K562 (cell line): ENCODE measurements around the gene RHOA. TPM values are rescaled to one million over a fixed set of nuclear protein-coding genes. Genes with fewer than 3 reads are reported as not detected.

Experiments used
- BRF1 ChIP-seq: IDR thresholded peaks from 3 replicates; pipeline ENCODE4 v1.6.1; 2011; ENCODE audit warnings: borderline replicate concordance, mild to moderate bottlenecking; ENCODE audit not compliant: insufficient read length; ENCODE audit errors: extremely low read depth
- CTBP1 ChIP-seq: fragments of 450-650 bp; IDR thresholded peaks from 2 replicates; pipeline ENCODE4 v1.6.1; 2016; ENCODE audit warnings: borderline replicate concordance
- FOXJ2 ChIP-seq: fragments of 200-800 bp; sonication (Bioruptor generic); IDR thresholded peaks from 2 replicates; pipeline ENCODE4 v1.6.1; 2016; ENCODE audit warnings: missing genetic modification characterization, missing compliant biosample characterization
- FOXJ3 ChIP-seq: sonication (generic); formaldehyde crosslinking; IDR thresholded peaks from 2 replicates; pipeline ENCODE4 v1.4.0; 2020; ENCODE audit warnings: mild to moderate bottlenecking, missing genetic modification reagents
- HNRNPH1 ChIP-seq: fragments of 200-400 bp; formaldehyde crosslinking; optimal IDR thresholded peaks from 2 replicates; pipeline ENCODE3; 2017; ENCODE audit warnings: low read depth, mild to moderate bottlenecking, low read length, moderate library complexity
- NCOA4 ChIP-seq: fragments of 450-650 bp; IDR thresholded peaks from 2 replicates; pipeline ENCODE4 v1.6.1; 2018; ENCODE audit warnings: mild to moderate bottlenecking; ENCODE audit not compliant: partially characterized antibody
- U2AF1 ChIP-seq: fragments of 200-400 bp; formaldehyde crosslinking; optimal IDR thresholded peaks from 2 replicates; pipeline ENCODE3; 2017; ENCODE audit warnings: mild to moderate bottlenecking, low read depth, low read length, moderate library complexity
- ZNF584 ChIP-seq: fragments of 200-800 bp; sonication (Bioruptor generic); IDR thresholded peaks from 2 replicates; pipeline ENCODE4 v1.6.1; 2016; ENCODE audit warnings: low read depth, mild to moderate bottlenecking, missing genetic modification characterization, missing compliant biosample characterization
- polyA plus RNA-seq, 8 experiments: library from polyadenylated mRNA; depleted of rRNA in 4 of 8; stranded (reverse) in 5 of 8; unstranded in 3 of 8; fragments of >200 nt; fragmentation: Nextera tagmentation in 2 of 8; fragmentation: Illumina TruSeq in 1 of 8; extraction: Ambion mirVana in 2 of 8; extraction: Trizol in 1 of 8; gene quantifications; 2 replicates each; pipeline versions ENCODE4 v1.2.1 to v1.2.3, GENCODE V29; 2011 to 2014; ENCODE audit warnings: inconsistent platforms in 1 of 8, missing spikeins in 1 of 8
- total RNA-seq, 7 experiments: library from RNA; depleted of rRNA in 6 of 7; stranded (reverse); fragments of >200 nt in 6 of 7; fragmentation: Illumina TruSeq in 2 of 7; extraction: Trizol in 2 of 7; gene quantifications; 2 replicates each; pipeline versions ENCODE4 v1.2.1 to v1.2.3, GENCODE V29; 2011 to 2021; ENCODE audit warnings: low replicate concordance in 1 of 7
- TF ChIP-seq, protein P1 (sequence below): fragments of 450-650 bp; IDR thresholded peaks from 2 replicates; pipeline ENCODE4 v1.6.1; 2016; ENCODE audit warnings: low read depth
- TF ChIP-seq, protein P2 (sequence below): sonication (generic); formaldehyde crosslinking; IDR thresholded peaks from 2 replicates; pipeline ENCODE4 v1.8.1; 2023; ENCODE audit warnings: missing genetic modification reagents, mild to moderate bottlenecking, borderline replicate concordance
- TF ChIP-seq, protein P3 (sequence below): fragments of 450-650 bp; IDR thresholded peaks from 2 replicates; pipeline ENCODE4 v1.6.1; 2016; ENCODE audit warnings: missing biosample characterization, missing genetic modification characterization

Gene RHOA
- total and polyA plus RNA-seq, 9 of the 15 experiments (the other 6 are each of a cell fraction or from before 2014, with no cell fraction given), result 136 to 540 (median 236) TPM

DNA sequence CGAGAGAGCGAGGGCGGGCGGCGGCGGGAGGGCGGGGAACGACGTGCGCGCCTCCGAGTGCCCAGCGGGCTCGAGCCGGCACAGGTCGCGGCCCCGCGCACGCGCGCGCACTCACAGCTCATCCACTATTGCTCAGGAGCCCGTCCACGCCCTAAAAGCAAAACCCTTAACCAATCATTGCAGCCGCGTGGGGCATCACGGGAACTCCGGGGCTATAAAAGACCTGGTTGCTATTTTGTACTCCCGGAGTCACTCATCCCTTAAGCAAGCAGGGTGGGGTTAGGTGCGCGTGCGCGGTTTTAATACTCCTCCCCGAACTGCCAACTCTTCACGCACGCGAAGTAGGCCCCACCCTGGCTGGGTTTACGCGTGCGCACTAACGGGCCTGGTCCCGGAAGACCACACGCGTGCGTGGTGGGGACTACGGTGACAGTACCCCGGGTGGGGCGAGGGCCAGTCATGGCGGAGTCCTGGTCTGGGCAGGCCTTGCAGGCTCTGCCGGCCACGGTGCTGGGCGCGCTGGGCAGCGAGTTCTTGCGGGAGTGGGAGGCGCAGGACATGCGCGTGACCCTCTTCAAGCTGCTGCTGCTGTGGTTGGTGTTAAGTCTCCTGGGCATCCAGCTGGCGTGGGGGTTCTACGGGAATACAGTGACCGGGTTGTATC, at the start of gene RHOA, which contains the start of gene TCTA (continued):
- TF ChIP-seq, protein P1, sequence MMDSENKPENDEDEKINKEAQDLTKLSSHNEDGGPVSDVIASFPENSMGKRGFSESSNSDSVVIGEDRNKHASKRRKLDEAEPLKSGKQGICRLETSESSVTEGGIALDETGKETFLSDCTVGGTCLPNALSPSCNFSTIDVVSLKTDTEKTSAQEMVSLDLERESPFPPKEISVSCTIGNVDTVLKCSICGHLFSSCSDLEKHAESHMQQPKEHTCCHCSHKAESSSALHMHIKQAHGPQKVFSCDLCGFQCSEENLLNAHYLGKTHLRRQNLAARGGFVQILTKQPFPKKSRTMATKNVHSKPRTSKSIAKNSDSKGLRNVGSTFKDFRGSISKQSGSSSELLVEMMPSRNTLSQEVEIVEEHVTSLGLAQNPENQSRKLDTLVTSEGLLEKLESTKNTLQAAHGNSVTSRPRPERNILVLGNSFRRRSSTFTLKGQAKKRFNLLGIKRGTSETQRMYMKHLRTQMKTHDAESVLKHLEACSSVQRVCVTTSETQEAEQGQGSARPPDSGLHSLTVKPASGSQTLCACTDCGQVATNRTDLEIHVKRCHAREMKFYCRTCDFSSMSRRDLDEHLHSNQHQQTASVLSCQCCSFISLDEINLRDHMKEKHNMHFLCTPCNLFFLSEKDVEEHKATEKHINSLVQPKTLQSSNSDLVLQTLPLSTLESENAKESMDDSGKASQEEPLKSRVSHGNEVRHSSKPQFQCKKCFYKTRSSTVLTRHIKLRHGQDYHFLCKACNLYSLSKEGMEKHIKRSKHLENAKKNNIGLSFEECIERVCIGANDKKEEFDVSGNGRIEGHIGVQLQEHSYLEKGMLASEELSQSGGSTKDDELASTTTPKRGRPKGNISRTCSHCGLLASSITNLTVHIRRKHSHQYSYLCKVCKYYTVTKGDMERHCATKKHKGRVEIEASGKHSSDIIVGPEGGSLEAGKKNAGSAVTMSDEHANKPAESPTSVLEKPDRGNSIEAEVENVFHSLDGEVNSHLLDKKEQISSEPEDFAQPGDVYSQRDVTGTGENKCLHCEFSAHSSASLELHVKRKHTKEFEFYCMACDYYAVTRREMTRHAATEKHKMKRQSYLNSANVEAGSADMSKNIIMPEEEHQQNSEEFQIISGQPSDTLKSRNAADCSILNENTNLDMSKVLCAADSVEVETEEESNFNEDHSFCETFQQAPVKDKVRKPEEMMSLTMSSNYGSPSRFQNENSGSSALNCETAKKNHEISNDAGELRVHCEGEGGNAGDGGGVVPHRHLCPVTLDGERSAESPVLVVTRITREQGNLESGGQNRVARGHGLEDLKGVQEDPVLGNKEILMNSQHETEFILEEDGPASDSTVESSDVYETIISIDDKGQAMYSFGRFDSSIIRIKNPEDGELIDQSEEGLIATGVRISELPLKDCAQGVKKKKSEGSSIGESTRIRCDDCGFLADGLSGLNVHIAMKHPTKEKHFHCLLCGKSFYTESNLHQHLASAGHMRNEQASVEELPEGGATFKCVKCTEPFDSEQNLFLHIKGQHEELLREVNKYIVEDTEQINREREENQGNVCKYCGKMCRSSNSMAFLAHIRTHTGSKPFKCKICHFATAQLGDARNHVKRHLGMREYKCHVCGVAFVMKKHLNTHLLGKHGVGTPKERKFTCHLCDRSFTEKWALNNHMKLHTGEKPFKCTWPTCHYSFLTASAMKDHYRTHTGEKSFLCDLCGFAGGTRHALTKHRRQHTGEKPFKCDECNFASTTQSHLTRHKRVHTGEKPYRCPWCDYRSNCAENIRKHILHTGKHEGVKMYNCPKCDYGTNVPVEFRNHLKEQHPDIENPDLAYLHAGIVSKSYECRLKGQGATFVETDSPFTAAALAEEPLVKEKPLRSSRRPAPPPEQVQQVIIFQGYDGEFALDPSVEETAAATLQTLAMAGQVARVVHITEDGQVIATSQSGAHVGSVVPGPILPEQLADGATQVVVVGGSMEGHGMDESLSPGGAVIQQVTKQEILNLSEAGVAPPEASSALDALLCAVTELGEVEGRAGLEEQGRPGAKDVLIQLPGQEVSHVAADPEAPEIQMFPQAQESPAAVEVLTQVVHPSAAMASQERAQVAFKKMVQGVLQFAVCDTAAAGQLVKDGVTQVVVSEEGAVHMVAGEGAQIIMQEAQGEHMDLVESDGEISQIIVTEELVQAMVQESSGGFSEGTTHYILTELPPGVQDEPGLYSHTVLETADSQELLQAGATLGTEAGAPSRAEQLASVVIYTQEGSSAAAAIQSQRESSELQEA, result no peak
- TF ChIP-seq CTBP1 (no peak; the same call in none of the 2 replicates), U2AF1 (no peak), NCOA4 (no peak), FOXJ2 (peak; percentile 78; the same call in 1 of the 2 replicates), BRF1 (no peak), HNRNPH1 (no peak), FOXJ3 (no peak), ZNF584 (CRISPR knock-in tag) (peak; percentile 73; the same call in 1 of the 2 replicates)
- TF ChIP-seq, protein P2, sequence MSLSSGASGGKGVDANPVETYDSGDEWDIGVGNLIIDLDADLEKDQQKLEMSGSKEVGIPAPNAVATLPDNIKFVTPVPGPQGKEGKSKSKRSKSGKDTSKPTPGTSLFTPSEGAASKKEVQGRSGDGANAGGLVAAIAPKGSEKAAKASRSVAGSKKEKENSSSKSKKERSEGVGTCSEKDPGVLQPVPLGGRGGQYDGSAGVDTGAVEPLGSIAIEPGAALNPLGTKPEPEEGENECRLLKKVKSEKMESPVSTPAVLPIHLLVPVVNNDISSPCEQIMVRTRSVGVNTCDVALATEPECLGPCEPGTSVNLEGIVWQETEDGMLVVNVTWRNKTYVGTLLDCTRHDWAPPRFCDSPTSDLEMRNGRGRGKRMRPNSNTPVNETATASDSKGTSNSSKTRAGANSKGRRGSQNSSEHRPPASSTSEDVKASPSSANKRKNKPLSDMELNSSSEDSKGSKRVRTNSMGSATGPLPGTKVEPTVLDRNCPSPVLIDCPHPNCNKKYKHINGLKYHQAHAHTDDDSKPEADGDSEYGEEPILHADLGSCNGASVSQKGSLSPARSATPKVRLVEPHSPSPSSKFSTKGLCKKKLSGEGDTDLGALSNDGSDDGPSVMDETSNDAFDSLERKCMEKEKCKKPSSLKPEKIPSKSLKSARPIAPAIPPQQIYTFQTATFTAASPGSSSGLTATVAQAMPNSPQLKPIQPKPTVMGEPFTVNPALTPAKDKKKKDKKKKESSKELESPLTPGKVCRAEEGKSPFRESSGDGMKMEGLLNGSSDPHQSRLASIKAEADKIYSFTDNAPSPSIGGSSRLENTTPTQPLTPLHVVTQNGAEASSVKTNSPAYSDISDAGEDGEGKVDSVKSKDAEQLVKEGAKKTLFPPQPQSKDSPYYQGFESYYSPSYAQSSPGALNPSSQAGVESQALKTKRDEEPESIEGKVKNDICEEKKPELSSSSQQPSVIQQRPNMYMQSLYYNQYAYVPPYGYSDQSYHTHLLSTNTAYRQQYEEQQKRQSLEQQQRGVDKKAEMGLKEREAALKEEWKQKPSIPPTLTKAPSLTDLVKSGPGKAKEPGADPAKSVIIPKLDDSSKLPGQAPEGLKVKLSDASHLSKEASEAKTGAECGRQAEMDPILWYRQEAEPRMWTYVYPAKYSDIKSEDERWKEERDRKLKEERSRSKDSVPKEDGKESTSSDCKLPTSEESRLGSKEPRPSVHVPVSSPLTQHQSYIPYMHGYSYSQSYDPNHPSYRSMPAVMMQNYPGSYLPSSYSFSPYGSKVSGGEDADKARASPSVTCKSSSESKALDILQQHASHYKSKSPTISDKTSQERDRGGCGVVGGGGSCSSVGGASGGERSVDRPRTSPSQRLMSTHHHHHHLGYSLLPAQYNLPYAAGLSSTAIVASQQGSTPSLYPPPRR (CRISPR knock-in tag), result no peak
- TF ChIP-seq, protein P3, sequence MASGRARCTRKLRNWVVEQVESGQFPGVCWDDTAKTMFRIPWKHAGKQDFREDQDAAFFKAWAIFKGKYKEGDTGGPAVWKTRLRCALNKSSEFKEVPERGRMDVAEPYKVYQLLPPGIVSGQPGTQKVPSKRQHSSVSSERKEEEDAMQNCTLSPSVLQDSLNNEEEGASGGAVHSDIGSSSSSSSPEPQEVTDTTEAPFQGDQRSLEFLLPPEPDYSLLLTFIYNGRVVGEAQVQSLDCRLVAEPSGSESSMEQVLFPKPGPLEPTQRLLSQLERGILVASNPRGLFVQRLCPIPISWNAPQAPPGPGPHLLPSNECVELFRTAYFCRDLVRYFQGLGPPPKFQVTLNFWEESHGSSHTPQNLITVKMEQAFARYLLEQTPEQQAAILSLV, result no peak
